Activated naive CD4-positive, alpha-beta T cell treated with anti-CD3 and anti-CD28 coated beads, Interleukin-2, amount 50 U/mL, for 16 hours (primary cell): ENCODE measurements around the gene CCDC158.
A peak's percentile ranks its signal among the peaks of the same experiment; 100 is the strongest.
"Not testable (repeated sequence)": the region's sequence is repeated elsewhere in the genome, so short reads cannot be mapped to it uniquely, and the experiment has no call there.

ENCODE experiments used
- DNase-seq: peaks from one replicate; pipeline ENCODE4 v3.0.0-alpha.2; 2020

The CCDC158 gene

DNA sequence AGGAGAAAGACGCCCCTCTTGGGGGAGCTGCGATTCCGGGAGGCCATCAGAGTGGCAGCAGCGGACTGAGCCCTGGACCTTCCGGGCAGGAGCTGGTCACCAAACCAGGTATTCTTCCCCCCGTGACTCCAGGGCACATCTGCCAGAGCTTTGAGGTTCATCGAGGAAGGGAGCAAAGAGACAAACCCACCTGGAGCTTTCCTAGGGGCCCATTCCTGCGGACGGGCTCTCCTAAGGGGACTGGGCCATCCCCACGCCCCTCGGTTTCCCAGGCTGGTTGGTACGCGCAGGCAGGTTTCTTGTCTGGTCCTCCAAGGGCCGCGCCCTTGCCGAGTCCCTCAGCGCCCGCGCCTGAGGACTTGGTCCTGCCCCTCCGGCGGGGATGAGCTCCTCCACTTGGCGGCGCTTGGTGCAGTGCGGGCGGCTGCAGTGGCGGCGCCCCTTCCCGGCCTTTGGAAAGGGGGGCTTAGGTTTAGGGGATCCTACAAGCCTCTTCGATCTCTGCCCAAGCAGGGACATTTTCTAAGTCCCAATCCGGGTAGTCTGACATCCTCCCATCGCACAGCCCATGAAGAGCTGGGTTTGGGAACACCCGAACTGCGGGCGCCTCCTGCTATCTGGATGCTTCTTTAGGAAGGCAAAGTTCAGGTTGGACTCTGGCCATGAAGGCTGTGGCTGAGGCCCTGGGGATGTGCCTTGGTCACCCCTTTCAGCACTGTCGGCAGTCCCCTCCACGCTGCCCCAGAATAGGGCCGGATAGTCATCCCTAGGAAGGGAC, 113.9 kb downstream of the CCDC158 start:
- DNase-seq = peak; percentile 23

DNA sequence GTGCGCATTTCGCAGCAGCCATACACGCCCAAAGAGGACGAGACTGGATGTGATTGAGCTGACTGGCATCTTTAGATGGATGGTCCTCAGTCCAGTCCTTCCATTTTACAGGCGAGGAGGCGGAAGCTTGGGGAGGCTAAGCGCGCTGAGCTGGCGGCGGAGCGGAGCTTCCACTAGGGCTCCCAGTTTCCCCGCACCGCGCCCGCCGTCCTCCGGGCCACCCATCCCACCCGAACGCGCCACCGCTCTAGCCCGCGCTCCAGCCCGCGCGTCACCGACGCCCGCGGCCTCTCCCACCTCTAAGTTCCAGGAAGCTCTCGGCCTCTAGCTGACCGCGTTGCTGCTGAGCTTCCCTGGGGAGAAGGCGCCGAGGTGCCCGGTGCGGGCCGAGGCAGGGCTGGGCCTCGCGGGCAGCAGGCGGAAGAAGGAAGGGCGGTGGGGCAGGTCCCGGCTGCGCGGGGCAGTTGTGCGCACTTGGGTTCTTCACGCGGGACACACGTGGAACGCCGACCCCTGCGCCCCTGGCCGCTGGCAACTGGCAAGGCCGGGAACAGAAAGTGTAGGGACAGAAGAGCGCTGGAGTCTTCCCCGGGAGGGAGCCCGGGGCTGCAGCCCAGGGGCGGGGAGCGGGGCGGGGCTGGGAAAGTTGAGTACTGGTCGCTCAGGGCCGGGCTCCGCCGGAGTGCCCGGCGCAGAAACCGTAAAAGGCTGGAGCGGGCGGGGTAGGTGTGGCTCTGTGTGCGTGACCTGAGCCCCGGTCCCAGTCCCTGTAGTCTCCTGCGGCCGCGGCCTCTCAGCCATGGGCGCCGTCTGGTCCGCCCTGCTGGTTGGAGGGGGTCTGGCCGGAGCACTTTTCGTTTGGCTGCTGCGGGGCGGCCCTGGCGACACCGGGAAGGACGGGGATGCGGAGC, 114.7 kb downstream of the CCDC158 start, which contains the start of gene STBD1:
STBD1 (plus strand) TSS at position 763 of the 911 bp plus-strand sequence; CDS start at position 800, 37 bp downstream.
- peak; percentile 29 for DNase-seq

GRCh38 chr4:76305033-76305687, 115.8 kb downstream of the CCDC158 start:
- no peak for DNase-seq

GRCh38 chr4:76302826-76303438, 118.0 kb downstream of the CCDC158 start:
- no peak for DNase-seq

GRCh38 chr4:76301775-76302162, 119.2 kb downstream of the CCDC158 start:
- no peak for DNase-seq

- DNase-seq = no peak
These were observed 119.7 kb downstream of the CCDC158 start for GRCh38 chr4:76301068-76301774.

DNA sequence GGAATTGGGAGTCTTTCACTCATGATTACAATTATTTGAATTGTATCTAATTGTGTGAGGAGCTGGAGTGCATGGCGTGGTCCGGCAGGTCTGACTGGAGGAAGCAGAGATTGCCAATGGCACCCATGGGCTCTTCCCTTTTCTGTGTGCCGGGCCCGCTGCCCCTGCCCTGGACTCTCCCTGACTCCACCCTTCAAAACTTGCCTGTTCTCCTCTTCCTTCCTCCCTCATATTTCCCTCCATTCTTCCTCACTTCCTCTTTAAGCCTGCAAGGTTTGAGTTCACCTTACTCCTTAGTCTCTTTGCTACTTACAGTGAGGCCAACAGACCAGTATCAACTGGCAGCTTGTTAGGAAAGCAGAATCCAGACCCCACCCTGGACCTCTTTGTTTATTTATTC, 120.9 kb downstream of the CCDC158 start:
- DNase-seq = no peak

GRCh38 chr4:76298227-76298626, 122.7 kb downstream of the CCDC158 start:
- no peak for DNase-seq

- DNase-seq = no peak
These were observed 124.6 kb downstream of the CCDC158 start for GRCh38 chr4:76296286-76296820.

DNA sequence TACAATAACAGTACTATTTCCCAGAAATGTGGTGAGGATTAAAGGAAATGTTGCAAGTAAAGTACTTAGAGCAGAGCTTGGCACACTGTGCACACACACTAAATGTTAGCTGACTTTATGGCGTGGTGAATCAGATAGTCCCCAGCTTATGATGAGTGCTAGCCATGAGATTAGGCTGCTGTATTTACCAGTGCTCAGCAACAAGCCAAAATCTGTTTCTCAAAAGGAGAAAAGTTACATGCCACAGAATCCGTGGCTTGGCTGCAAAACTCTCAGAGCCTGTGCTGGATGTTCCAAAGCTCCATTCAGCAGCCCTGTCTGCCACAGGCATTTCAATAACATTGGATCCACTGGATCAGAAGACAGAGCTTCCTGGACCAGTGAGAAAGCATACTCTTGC, 127.2 kb downstream of the CCDC158 start:
- no peak for DNase-seq

GRCh38 chr4:76292730-76293129, 128.2 kb downstream of the CCDC158 start:
- no peak for DNase-seq

GRCh38 chr4:76287811-76288210, 133.1 kb downstream of the CCDC158 start:
- not testable (repeated sequence) for DNase-seq

DNA sequence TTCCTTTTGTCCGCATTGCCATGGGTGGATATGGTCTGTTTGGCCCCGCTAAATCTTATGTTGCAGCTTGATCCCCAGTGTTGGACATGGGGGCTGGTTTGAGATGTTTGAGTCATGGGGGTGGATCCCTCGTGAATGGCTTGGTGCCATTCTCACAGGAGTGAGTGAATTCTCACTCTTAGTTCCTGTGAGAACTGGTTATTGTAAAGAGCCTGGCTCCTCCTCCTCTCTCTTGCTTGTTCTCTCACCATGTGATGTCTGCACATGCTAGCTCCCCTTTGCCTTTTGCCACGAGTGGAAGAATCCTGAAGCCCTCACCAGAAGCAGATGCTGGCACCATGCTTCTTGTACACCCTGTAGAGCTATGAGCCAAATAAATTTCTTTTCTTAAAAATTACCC, 137.0 kb downstream of the CCDC158 start:
- no peak for DNase-seq

DNA sequence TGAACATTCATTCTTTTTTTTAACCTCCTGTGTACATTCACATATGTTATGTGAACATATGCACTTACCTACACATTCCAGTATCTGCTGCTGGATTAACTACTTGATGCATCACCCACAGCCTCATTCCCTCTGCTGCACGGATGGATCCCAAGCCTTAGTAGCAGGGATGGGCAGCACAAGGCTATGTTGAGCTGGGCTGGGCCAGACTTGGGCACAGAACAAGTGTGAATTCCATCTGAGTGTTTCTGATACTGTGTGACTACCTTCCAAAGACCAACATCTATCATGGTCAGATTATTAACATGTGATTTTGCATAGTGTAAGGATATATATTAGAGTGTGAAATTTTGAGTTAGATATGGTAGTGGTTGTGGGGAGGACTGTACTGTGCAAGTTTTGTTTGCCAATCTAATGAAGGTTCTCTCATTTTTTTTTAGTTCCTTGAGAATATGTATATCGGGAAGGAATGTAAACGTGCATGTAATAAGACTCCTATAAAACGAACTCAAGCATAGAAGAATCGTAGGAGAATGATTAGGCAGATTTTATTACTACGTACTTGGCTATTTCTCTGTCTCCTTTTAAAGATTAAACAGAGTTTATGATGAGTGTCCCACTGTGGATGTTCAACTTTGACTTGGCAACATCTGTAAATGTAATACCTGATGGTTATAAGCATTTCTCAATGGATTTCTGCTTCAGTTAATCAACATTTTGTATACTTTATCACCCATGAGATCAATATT, 137.8 kb downstream of the CCDC158 start:
- DNase-seq = no peak

- not testable (repeated sequence) for DNase-seq
These were observed 139.3 kb downstream of the CCDC158 start for GRCh38 chr4:76281594-76281993.

DNA sequence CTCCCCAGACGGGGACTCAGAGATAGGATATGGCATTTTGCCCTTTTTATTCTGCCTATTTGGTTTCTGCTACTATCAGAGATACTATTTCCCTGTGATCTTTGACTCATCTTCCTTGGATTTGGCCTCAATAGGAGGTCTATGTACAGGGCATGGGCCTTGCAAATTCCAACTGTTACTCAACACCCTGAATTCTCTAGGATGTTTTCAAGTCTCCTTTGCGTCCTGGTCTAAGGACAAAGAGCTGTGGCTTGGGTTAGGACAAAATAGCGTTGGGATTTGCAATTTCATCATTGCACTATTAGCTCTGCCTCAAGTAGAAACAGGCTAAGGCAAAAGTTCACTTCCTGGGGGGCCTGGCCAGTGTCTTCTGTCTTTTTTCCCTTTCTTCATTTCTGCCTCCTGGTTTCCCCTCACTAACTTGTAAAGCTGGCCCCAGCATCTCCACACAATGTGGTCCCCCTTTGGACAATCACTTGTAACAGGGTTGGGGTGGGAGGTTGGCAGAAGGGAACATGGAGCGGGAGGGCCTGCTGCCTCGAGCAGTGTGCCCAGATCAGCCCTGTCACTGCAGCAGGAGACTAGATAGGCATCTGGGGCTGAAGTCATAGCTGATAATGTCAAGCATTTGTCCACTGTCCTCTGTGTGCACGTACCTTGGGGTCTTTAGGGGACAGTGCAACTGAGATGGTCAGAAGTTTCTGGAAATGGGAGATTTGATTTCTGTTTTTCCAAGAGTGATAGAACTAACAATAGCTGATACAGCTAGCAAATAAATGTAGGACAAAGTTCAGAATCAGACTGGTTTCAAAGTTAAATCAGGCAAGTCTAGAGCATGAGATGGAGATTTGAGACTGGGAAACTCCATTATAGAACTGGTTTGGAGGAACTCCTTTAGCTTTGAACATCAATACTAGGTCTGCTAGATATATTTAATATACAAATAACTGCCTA, 140.2 kb downstream of the CCDC158 start:
- DNase-seq = no peak

DNA sequence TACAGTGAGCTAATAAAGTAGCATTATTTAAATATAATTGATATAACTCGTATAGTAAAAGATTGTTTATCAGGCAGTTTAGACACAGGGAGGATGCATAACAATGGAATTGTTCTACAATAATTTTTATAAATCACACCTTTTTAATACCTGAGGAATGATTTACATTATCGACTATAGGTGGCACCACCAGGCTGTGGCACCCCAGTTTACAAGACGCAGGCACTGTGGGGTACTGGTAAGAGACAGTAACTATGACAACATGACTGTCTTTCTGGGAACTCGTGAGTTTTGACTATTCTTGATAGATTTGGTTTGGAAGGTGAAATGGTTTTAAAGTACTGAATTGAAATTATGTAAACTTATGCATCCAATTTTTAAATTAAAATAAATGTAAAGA, 141.5 kb downstream of the CCDC158 start:
- no peak for DNase-seq

DNA sequence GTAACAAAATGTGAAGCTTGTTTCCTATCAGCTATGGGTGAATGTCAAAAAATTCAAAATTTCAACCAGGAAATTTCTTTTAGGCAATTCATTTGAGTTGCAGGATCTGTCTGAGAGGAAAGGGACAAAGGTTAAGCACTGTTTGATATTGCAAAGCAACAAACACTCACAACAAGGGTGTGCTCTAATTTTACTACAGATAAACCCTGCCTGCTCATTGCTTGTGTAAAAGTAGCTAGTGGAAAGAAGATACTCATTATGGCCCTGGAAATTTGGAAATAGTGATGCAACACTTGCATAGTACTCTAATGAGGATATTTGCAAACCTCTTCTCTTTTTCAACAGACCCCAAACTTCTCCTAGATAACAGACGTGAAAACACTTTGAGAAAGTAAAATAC, 142.4 kb downstream of the CCDC158 start:
- DNase-seq = no peak

- no peak for DNase-seq
These were observed 143.3 kb downstream of the CCDC158 start for GRCh38 chr4:76277667-76278066.

DNA sequence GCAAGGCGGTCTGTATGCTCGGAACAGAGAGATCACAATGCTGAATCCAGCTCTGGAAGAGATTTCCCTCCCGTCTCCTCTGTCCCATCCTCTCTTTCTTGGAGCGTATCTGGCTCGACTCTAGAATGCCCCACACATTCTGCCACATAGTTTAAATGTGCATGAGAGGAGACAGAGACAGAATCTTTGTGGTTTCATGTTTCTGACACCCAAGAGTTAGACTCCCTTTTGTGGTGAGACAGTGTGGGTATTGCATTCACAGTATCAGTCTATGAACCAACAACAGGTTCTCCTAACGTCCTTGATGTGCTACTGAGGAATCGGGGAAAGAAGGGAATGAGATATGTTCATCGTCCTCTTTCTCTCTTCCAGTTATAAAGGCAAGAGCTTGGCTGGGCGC, 144.1 kb downstream of the CCDC158 start:
- DNase-seq = no peak
